Colonic mucosa (tissue), 4 donors: ENCODE results near the gene TRPM8. TPM values are rescaled to one million over a fixed set of nuclear protein-coding genes. Genes with fewer than 3 reads are reported as not detected.

Source experiments
- DNase-seq: peaks from one replicate; pipeline ENCODE4 v3.0.0-alpha.2; 2020
- H3K27ac ChIP-seq: fragments of 200-600 bp; one replicate; pipeline ENCODE4 v1.8.0; 2021
- H3K27me3 ChIP-seq: fragments of 200-600 bp; one replicate; pipeline ENCODE4 v1.8.0; 2021
- H3K36me3 ChIP-seq: fragments of 200-600 bp; one replicate; pipeline ENCODE4 v1.8.0; 2021
- H3K4me1 ChIP-seq: fragments of 200-600 bp; one replicate; pipeline ENCODE4 v1.8.0; 2021; ENCODE audit warnings: mild to moderate bottlenecking
- H3K4me3 ChIP-seq: fragments of 200-600 bp; one replicate; pipeline ENCODE4 v1.8.0; 2021
- H3K9ac ChIP-seq, 2 donors: one replicate each; pipeline ENCODE4 v1.7.0; 2013; ENCODE audit warnings: control low read depth in 2 of 2, low read depth in 2 of 2, low read length in 2 of 2
- H3K9me3 ChIP-seq: fragments of 200-600 bp; one replicate; pipeline ENCODE4 v1.8.0; 2021
- intact Hi-C: fragments of 100-400 bp; cut with DNase I; formaldehyde crosslinking; loops from one replicate; pipeline ENCODE4 v1.14.1; 2022
- total RNA-seq, 2 donors: library from RNA; stranded (reverse); fragmentation: NEBNext Ultra II Directional in 1 of 2; extraction: Animal tissue kit (Norgen Biotek cat#: 25700) in 1 of 2; gene quantifications; one replicate each; pipeline ENCODE4 v1.2.1, GENCODE V29; 2021
- TF ChIP-seq, protein P1 (sequence below): fragments of 200-600 bp; IDR thresholded peaks from one replicate; pipeline ENCODE4 v1.8.0; 2022; ENCODE audit warnings: antibody characterized with exemption, mild to moderate bottlenecking
- donor health status: healthy.
- donor health status: DM: no; HTN: no; CAD: no.
- donor health status: DM: no; HTN: no; CAD: no.

TRPM8 gene
- total RNA-seq, 2 donors from 2014 or later = not detected

GRCh38 chr2:233945146-233945545 lies 28.0 kb downstream of the TRPM8 start:
- H3K4me1 ChIP-seq = no peaks in the 10 kb centered on the region
- intact Hi-C loops = no loop called here
- no peak for DNase-seq
- H3K27me3 ChIP-seq = no peaks in the 10 kb centered on the region
- H3K27ac ChIP-seq = no peak overlapping the region
- no peaks in the 10 kb centered on the region for H3K9me3 ChIP-seq
- no peak overlapping the region for H3K9ac ChIP-seq
- TF ChIP-seq, protein P1, sequence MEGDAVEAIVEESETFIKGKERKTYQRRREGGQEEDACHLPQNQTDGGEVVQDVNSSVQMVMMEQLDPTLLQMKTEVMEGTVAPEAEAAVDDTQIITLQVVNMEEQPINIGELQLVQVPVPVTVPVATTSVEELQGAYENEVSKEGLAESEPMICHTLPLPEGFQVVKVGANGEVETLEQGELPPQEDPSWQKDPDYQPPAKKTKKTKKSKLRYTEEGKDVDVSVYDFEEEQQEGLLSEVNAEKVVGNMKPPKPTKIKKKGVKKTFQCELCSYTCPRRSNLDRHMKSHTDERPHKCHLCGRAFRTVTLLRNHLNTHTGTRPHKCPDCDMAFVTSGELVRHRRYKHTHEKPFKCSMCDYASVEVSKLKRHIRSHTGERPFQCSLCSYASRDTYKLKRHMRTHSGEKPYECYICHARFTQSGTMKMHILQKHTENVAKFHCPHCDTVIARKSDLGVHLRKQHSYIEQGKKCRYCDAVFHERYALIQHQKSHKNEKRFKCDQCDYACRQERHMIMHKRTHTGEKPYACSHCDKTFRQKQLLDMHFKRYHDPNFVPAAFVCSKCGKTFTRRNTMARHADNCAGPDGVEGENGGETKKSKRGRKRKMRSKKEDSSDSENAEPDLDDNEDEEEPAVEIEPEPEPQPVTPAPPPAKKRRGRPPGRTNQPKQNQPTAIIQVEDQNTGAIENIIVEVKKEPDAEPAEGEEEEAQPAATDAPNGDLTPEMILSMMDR = no peak
- no peak overlapping the region for H3K4me3 ChIP-seq
- H3K36me3 ChIP-seq = no peaks in the 10 kb centered on the region

DNA sequence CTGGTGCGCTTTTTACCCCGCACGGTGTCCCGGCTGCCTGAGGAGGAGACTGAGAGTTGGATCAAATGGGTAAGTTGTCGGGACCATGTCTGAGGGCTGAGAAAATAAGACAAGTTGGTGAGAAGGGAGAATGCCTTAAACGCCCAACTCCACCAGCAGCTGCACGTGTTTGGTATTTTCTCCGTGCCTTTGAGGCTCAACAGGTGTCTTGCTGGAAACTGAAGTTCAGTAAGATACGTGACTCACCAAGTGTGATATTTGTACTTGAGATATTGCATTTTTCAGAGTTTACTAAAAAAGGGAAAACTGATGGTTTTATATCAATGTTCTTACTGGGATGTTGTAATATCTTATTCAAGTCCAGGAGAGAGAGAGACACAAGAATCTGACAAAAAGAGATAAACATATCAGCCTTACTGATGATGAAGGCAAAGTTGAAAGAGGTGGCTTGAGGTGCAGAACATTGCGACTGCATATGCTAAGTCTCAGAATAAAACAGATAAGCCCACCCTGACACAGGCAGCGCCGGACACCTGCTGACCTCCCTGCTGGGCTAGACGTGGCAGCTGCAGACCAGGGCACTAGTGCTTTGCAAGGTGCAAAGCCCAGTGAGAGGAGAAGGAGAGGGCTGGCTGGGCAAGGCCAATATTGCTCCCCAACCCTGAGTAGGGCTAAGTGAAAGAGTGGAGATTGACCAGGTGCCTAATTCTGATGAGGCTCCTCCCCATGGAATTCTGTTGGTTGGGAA lies 33.1 kb downstream of the TRPM8 start:
- TF ChIP-seq, protein P1 = no peak
- DNase-seq = no peak
- H3K9me3 ChIP-seq = no peaks in the 10 kb centered on the region
- intact Hi-C loops = no loop called here
- no peaks in the 10 kb centered on the region for H3K4me1 ChIP-seq
- H3K36me3 ChIP-seq = no peaks in the 10 kb centered on the region
- H3K27ac ChIP-seq = no peak overlapping the region
- no peak overlapping the region for H3K4me3 ChIP-seq
- no peak overlapping the region for H3K9ac ChIP-seq
- H3K27me3 ChIP-seq = no peaks in the 10 kb centered on the region

- Histone ChIP-seq H3K27me3 (no peaks in the 10 kb centered on the region), H3K4me3 (no peak overlapping the region), H3K36me3 (no peaks in the 10 kb centered on the region), H3K9ac (no peak overlapping the region), H3K9me3 (no peaks in the 10 kb centered on the region), H3K4me1 (no peaks in the 10 kb centered on the region), H3K27ac (no peak overlapping the region)
- no peak for DNase-seq
- TF ChIP-seq, protein P1 = no peak
- intact Hi-C loops = no loop called here
Measured at GRCh38 chr2:233952335-233952734, 35.2 kb downstream of the TRPM8 start.

DNA sequence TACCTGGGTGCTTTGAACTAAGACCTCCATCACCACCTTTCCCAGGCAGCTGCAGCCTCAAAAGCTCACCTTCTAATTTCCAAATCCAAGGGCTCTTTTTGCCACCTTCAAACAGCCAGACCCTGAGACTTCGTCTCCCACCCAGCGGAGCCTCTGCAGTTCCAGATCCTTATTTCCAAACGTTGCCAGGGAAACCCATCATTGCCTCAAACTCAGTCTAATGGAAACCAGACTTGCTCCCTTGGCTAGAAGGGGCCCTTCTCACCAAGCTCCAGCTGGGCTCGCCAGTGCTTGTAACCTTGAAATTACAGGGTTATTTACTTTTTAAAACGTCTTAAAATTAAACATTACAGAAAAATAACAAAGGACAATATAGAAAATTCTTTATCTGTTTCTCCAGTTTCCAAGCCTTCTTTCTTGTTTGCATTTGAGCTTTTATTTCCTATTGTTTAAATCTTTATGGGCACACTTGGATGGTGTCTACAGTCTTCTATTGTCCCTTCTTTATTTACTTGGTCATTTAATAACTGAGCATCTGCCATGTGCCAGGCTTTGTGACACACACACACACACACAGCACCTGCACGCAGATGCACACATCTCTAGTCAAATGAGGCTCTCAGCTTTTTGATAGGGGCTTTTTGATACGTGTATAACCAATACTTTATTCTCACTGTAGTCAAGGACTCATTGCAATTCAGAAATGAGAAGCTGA lies 36.1 kb downstream of the TRPM8 start:
- no peak overlapping the region for H3K9ac ChIP-seq
- H3K27me3 ChIP-seq = no peaks in the 10 kb centered on the region
- H3K9me3 ChIP-seq = no peaks in the 10 kb centered on the region

GRCh38 chr2:233960203-233960602 lies 43.0 kb downstream of the TRPM8 start:
- no peak overlapping the region for H3K27ac ChIP-seq
- intact Hi-C loops = no loop called here
- TF ChIP-seq, protein P1 = no peak
- no peaks in the 10 kb centered on the region for H3K9me3 ChIP-seq
- no peaks in the 10 kb centered on the region for H3K36me3 ChIP-seq
- H3K4me3 ChIP-seq = no peak overlapping the region
- H3K27me3 ChIP-seq = no peaks in the 10 kb centered on the region
- no peaks in the 10 kb centered on the region for H3K4me1 ChIP-seq
- H3K9ac ChIP-seq = no peak overlapping the region
- no peak for DNase-seq

More for the DNA sequence above, 36.1 kb downstream of the TRPM8 start:
- TF ChIP-seq, protein P1 = no peak
- no peak for DNase-seq
- H3K36me3 ChIP-seq = no peaks in the 10 kb centered on the region
- H3K4me3 ChIP-seq = no peak overlapping the region
- H3K4me1 ChIP-seq = no peaks in the 10 kb centered on the region
- no peak overlapping the region for H3K27ac ChIP-seq
- intact Hi-C loops = no loop called here
